Natural killer cell treated with Interleukin-12 subunit alpha and Interleukin-12 subunit beta and Interleukin-15 and Interleukin-18, amount 100 ng/mL, for 72 hours (primary cell): ENCODE data around the gene ATP9A. TPM values are rescaled to one million over a fixed set of nuclear protein-coding genes. Genes with fewer than 3 reads are reported as not detected.

Source experiments
- ATAC-seq, 2 donors: fragments of 150-1000 bp; cut with Tn5 transposase in 1 of 2; sonication (Bioruptor Pico), chemical (Tn5 transposase) in 1 of 2; 2 replicates each; pipeline ENCODE4 v1.10.0; 2021
- DNase-seq: peaks from one replicate; pipeline ENCODE4 v3.0.0; 2022; ENCODE audit warnings: low spot score
- H3K27ac Mint-ChIP-seq, 2 donors: 1 replicate in 1 of 2; 2 replicates in 1 of 2; pipeline ENCODE4 v1.8.0; 2022; ENCODE audit warnings: mixed read lengths in 2 of 2, mild to moderate bottlenecking in 1 of 2, moderate library complexity in 1 of 2
- H3K27me3 Mint-ChIP-seq, 2 donors: 1 replicate in 1 of 2; 2 replicates in 1 of 2; pipeline ENCODE4 v1.8.0; 2022; ENCODE audit warnings: mixed read lengths in 2 of 2
- H3K36me3 Mint-ChIP-seq: one replicate; pipeline ENCODE4 v1.8.0; 2022; ENCODE audit warnings: mixed read lengths
- H3K4me1 Mint-ChIP-seq, 2 donors: 1 replicate in 1 of 2; 2 replicates in 1 of 2; pipeline ENCODE4 v1.8.0; 2022; ENCODE audit warnings: low read depth in 2 of 2, mixed read lengths in 2 of 2, mild to moderate bottlenecking in 1 of 2
- H3K4me3 Mint-ChIP-seq: one replicate; pipeline ENCODE4 v1.8.0; 2022; ENCODE audit warnings: mixed read lengths
- H3K9me3 Mint-ChIP-seq: 2 replicates; pipeline ENCODE4 v1.8.0; 2022; ENCODE audit warnings: mixed read lengths
- total RNA-seq, 2 donors: library from RNA; stranded (reverse); gene quantifications; one replicate each; pipeline ENCODE4 v1.2.3, GENCODE V29; 2022

The ATP9A gene
- total RNA-seq, 2 donors from 2014 or later: 1.4 to 18.9 TPM

DNA sequence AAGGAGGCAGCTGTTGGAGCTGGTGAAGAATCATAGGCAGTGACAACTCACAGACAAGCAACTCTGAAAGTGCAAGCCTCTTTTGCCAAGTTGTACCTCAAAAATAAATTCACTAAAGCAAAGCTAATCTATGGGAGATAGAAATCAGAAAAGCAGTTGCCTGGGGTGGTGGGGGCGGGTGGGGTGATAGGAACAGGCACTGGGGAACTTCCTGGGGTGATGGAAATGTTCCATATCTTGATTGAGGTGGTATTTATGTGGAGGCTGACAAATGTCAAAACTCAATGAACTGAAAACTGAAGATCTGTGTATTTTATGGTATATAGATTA, 52.4 kb downstream of the ATP9A start:
- ATAC-seq: no peak
- Mint-ChIP-seq H3K4me3 (no peak overlapping the region), H3K4me1 (peaks cover 0 to 21% of the 10 kb centered on the region in 2 donors), H3K27me3 (no peaks in the 10 kb centered on the region), H3K36me3 (no peaks in the 10 kb centered on the region), H3K9me3 (no peaks in the 10 kb centered on the region), H3K27ac (peak overlapping the region in 1 of 2 donors; percentile 5)
- DNase-seq: no peak

DNA sequence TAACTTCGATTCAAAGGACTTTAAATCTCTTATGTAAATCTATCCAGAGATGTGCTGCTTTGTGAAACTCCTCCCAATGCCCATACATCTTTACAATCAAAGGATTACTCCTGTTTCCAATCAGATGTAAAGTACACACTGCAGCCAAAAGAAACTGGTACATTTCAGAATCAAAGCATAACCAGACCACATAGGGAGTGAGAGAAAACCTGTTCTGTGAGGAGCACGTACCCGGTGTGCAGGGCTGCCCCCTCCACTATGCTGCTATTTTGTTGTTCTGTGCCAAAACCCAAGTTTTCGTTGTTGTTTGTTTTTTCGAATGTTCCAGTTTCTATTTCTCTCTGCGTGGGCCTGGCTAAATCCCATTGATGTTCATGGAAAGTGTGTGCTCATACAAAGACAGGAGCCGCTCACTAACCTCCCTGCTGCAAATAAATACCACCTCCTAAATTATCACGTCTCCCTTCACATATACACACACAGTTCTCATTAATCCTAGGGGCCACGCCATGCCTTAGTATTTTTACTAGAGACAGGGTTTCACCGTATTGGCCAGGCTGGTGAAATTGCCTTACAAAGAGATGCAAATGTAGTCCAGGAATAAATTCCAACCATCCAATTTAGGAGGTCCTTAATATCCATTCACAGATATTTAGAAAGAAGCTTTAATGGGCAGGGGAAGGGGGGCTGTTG, 52.9 kb downstream of the ATP9A start:
- no peaks in the 10 kb centered on the region for H3K27me3 Mint-ChIP-seq
- no peaks in the 10 kb centered on the region for H3K36me3 Mint-ChIP-seq
- peak overlapping the region in 1 of 2 donors; percentile 5 for H3K27ac Mint-ChIP-seq
- H3K4me3 Mint-ChIP-seq: no peak overlapping the region
- H3K4me1 Mint-ChIP-seq: peaks cover 0 to 21% of the 10 kb centered on the region in 2 donors
- ATAC-seq (no peak), DNase-seq (no peak)
- no peaks in the 10 kb centered on the region for H3K9me3 Mint-ChIP-seq

DNA sequence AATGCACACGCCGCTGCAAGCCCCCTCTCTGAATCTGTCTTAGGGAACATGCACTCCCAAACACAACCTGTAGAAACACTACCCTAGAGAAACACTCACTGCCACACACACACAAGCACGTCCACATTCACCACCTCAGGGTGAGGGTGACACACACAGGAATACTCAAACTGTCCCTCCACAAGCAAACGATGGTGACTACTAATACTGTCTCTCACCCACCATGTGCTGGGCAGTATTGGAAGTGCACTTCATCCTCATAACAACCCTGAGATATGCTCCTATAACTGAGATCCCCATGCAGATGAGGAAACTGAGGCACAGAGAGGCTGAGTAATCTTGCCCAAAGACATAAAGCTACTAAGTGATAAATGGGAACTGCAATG, 55.0 kb downstream of the ATP9A start:
- DNase-seq: no peak
- H3K27ac Mint-ChIP-seq: no peak overlapping the region
- H3K9me3 Mint-ChIP-seq: no peaks in the 10 kb centered on the region
- ATAC-seq: no peak
- H3K36me3 Mint-ChIP-seq: no peaks in the 10 kb centered on the region
- H3K4me3 Mint-ChIP-seq: no peak overlapping the region
- no peaks in the 10 kb centered on the region for H3K27me3 Mint-ChIP-seq
- peaks cover 0 to 21% of the 10 kb centered on the region in 2 donors for H3K4me1 Mint-ChIP-seq

DNA sequence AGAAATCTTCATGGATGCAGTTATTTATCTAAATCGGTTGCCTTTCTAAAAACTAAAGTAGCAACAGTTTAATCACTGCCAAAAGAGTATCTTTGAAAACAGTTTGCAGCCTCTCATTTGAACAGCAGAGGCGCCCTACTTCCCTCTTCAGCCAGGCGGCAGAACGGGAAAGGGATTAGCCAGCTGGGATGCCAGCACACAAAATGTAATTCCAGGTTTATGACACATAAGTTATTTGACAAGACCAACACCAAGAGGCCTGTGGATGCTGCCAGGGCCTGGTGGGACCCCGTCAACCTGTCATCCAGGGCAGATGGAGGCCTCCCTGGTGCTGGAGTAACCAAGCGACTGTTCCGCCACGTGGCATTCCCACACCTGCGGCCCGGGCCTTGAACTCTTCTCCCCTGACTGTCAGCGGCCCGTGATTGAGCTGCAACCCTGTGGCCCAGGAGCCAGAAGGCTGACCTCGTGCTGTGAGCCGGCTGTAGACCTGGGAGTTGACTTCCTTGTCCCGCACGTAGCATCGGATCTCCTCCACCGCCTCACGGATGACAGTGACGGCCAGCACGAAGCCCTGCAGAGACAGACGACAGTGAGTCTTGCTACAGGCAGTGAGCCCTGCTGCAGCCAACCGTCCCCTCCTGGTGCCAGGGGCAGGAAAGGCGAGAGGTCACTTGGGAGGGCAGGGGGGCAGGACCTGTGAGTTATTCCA, 55.5 kb downstream of the ATP9A start:
- no peak for ATAC-seq
- no peak overlapping the region for H3K27ac Mint-ChIP-seq
- H3K27me3 Mint-ChIP-seq: no peaks in the 10 kb centered on the region
- H3K4me3 Mint-ChIP-seq: no peak overlapping the region
- no peak for DNase-seq
- H3K9me3 Mint-ChIP-seq: no peaks in the 10 kb centered on the region
- H3K36me3 Mint-ChIP-seq: no peaks in the 10 kb centered on the region
- H3K4me1 Mint-ChIP-seq: peaks cover 0 to 18% of the 10 kb centered on the region in 2 donors

DNA sequence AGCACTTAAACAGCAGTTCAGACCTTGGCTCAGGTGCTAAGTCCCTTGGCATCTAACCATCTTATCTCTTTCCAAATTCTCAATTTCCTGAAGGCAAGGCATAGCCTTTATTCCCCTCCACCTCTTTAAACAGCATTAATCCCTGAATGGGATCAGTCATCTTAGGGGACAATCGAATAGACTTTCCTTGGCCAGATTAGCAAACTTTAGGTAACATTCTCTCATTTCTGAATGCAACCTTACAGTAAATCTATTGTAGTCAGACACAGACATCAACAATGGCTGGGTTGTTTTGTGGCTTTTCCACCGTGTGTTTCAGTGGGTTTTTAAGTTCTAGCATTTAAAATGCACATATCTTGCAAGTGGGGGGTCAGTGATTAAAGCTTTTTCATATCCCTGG, 56.8 kb downstream of the ATP9A start:
- no peaks in the 10 kb centered on the region for H3K36me3 Mint-ChIP-seq
- no peak overlapping the region for H3K4me3 Mint-ChIP-seq
- DNase-seq (no peak), ATAC-seq (no peak)
- H3K4me1 Mint-ChIP-seq: peaks cover 0 to 14% of the 10 kb centered on the region in 2 donors
- no peaks in the 10 kb centered on the region for H3K27me3 Mint-ChIP-seq
- H3K9me3 Mint-ChIP-seq: no peaks in the 10 kb centered on the region
- H3K27ac Mint-ChIP-seq: no peak overlapping the region

DNA sequence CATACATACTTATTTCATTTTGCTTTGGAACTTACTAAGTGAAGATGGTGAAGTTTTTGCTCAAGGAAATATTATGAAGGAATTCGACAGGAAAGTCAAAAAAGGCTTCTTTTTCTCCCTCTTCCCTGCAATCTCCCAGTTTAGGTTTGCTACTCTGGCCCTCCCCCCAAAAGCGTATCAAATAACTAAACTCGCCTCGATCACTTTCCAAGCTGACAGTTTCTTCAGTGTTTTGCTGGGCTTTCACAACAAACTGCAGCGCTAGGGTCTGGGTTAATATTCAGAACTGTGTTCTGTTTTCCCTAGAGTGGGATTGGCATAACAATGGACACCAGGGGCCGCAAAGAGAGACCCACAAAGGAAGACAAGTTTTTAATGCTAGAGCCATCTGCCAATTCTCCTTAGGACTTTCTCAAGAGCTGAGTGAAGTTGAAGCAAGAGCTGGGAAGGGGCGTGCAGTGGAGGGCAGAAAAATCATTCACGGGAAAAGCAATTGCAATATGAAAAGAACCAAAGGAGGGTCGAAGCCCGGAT, 57.8 kb downstream of the ATP9A start:
- Mint-ChIP-seq H3K4me1 (peaks cover 0 to 9% of the 10 kb centered on the region in 2 donors), H3K27ac (no peak overlapping the region), H3K27me3 (no peaks in the 10 kb centered on the region), H3K4me3 (no peak overlapping the region), H3K36me3 (no peaks in the 10 kb centered on the region), H3K9me3 (no peaks in the 10 kb centered on the region)
- ATAC-seq (no peak), DNase-seq (no peak)

DNA sequence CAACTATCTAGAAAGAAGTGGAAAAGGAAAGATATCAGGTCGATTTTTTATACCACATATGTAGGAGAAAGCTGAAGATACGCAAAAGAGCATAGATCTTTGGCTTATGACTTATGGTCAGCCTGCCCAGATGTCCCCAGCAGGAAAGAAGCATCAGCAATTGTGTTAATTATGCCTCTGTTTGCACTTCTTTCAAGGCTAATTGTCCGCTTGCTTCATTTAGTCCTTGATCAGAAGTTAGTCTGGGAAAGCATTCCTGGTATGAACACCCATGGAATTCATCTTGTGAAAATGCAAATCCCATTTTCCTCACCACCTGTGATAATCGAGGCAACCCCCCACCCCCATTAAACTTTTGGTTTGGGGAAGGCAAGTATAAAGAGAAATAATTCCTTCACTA, 62.8 kb downstream of the ATP9A start:
- no peak overlapping the region for H3K27ac Mint-ChIP-seq
- H3K4me3 Mint-ChIP-seq: no peak overlapping the region
- no peaks in the 10 kb centered on the region for H3K36me3 Mint-ChIP-seq
- DNase-seq (no peak), ATAC-seq (no peak)
- H3K9me3 Mint-ChIP-seq: no peaks in the 10 kb centered on the region
- no peaks in the 10 kb centered on the region for H3K27me3 Mint-ChIP-seq
- H3K4me1 Mint-ChIP-seq: peaks cover 0 to 6% of the 10 kb centered on the region in 2 donors

DNA sequence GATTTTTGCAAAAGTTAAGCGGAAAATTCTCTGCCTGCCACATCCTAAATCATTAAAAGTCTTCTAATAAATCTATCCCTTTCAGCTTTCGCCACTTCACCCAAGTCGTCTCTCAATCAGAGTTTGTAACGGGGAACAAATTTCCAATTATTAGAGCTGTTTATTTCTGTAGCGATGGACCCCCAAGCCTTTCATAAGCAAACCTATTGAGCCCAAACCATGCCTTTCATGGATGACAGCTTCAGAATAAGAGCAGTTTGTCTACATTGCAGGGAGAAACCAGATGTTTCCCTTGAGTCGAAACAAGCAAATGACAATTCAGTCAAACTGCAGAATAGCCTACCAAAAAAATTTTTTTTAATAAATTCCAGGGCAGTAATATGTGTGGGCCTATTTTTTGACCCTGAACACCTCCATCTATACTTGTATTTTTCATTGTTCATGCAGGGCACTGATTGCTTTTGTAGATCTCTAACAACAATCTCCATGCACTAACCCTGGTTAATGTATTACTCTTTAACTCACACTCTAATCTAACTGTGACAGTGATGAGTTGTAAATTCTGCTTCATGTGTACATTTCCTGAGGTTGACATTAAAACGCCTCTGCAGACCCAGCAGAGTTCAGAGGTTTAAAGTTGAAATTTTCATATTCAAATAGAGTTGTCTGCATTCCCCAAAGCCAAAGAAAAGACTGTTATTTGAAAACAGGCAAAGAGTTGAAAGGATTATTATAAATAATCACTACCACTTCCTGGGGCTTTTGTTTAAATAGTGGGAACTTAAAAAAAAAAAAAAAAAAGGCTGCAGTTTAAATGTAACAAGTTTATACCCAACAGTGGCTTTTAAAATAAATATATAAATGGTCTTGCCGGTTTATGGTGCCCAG, 64.5 kb downstream of the ATP9A start:
- no peak overlapping the region for H3K27ac Mint-ChIP-seq
- peaks cover 0 to 11% of the 10 kb centered on the region in 2 donors for H3K4me1 Mint-ChIP-seq
- ATAC-seq: no peak

DNA sequence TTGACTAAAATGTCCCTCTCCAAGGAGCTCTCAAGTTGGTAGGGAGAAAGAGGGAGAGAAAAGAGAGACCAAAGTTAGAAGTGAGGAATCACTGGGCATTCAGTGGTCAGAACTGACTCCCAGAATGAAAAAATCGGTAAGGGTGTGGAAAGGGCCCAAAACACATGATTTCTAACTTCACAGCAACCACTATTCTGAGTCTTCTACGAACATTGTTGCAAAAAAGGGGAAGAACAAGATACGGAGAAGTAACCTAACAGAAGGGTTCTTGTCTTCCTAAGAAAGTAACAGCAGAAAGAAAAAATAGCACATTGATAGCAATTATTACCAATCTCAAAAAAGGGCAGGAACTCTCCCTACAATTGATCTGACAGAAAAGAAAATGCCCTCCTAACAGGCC, 65.6 kb downstream of the ATP9A start:
- Mint-ChIP-seq H3K9me3 (no peaks in the 10 kb centered on the region), H3K4me1 (peaks cover 0 to 15% of the 10 kb centered on the region in 2 donors), H3K27me3 (peaks cover 0 to 8% of the 10 kb centered on the region in 2 donors), H3K4me3 (no peak overlapping the region), H3K36me3 (no peaks in the 10 kb centered on the region), H3K27ac (peak overlapping the region in 1 of 2 donors; percentile 26)
- no peak for ATAC-seq
- DNase-seq: no peak

More for the DNA sequence above, 64.5 kb downstream of the ATP9A start:
- no peaks in the 10 kb centered on the region for H3K9me3 Mint-ChIP-seq
- H3K4me3 Mint-ChIP-seq: no peak overlapping the region
- DNase-seq: no peak
- peaks cover 0 to 3% of the 10 kb centered on the region in 2 donors for H3K27me3 Mint-ChIP-seq
- no peaks in the 10 kb centered on the region for H3K36me3 Mint-ChIP-seq

DNA sequence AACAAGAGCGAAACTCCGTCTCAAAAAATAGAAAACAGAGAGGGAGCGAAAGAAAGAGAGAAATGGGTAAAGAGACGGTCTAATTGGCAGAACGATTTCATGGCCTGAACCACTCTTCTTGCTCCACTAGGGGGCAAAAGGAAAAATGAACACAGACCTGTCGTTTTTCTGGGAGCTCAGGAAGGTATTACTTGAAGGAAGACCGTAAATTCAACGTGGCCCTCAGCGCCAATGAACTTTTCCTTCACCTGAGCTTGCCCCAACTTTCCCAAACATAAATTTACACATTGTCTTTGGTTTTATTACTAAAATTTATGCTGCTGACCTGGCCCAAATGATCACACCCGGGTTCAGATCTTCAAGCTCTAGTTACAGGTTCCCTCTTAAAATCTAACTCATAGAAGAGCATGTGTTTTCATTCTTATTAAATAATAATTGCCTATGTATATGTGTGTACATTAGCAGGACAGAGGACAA, 67.3 kb downstream of the ATP9A start:
- DNase-seq: no peak
- H3K4me3 Mint-ChIP-seq: no peak overlapping the region
- H3K27me3 Mint-ChIP-seq: peaks cover 0 to 9% of the 10 kb centered on the region in 2 donors
- no peak overlapping the region for H3K27ac Mint-ChIP-seq
- H3K36me3 Mint-ChIP-seq: no peaks in the 10 kb centered on the region
- H3K9me3 Mint-ChIP-seq: no peaks in the 10 kb centered on the region
- peaks cover 0 to 25% of the 10 kb centered on the region in 2 donors for H3K4me1 Mint-ChIP-seq
- no peak for ATAC-seq

DNA sequence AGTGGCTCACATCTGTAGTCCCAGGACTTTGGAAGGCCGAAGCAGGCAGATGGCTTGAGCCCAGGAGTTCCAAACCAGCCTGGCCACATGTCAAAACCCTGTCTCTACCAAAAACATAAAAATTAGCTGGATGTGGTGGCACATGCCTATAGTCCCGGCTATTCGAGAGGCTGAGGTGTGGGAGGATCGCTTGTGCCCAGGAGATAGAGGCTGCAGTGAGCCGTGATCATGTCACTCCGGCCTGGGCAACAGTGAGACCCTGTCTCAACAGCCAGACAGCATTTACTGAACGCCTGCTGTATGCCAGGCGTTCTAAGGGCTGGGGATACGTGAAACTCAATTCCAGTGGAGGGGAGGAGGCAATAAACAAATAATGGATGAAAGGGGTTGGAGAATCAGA, 69.9 kb downstream of the ATP9A start:
- DNase-seq (no peak), ATAC-seq (no peak)
- H3K36me3 Mint-ChIP-seq: no peaks in the 10 kb centered on the region
- H3K27me3 Mint-ChIP-seq: peaks cover 0 to 15% of the 10 kb centered on the region in 2 donors
- no peaks in the 10 kb centered on the region for H3K9me3 Mint-ChIP-seq
- no peak overlapping the region for H3K27ac Mint-ChIP-seq
- H3K4me1 Mint-ChIP-seq: peaks cover 4 to 28% of the 10 kb centered on the region in 2 donors
- H3K4me3 Mint-ChIP-seq: no peak overlapping the region

DNA sequence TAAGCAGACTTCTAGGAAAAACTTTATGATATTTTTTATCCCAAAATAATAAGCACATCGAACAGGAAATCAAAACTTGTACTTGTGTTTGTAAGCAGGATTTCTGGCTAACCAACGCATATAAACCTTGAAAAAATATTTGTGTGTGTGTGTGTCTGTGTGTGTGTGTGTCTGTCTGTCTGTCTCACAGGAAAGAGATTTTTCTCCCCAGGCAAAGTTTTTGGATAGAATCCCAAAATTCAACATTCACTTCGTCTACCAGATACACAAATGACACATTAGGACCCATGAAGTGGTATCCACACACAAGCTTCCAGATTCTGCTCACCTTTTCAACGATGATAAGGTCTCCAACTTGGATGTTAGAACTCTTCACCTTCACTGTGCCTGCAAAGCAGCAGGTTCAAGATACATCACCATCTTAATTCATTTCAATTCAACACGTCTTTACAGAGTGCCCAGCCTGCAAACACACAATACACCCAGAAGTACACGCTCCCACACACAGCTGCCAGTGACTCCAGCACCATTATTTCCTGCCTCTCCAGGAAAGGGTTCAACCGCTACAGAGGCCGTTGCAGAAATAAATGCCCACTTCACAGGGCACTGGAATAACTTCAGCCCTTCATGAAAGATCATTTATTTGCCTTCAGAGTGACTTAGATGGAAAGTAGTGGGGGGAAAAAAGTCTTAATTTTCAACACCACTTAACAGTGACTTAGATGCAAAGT, 70.9 kb downstream of the ATP9A start:
- Mint-ChIP-seq H3K4me1 (peaks cover 4 to 24% of the 10 kb centered on the region in 2 donors), H3K36me3 (no peaks in the 10 kb centered on the region), H3K27me3 (peaks cover 0 to 15% of the 10 kb centered on the region in 2 donors), H3K4me3 (no peak overlapping the region), H3K9me3 (no peaks in the 10 kb centered on the region), H3K27ac (no peak overlapping the region)
- DNase-seq (no peak), ATAC-seq (no peak)
